HEK293T (cell line): ENCODE data around the gene MCOLN1.

ENCODE experiments used
- ARNT ChIP-seq: fragments of 450-650 bp; IDR thresholded peaks from 2 replicates; pipeline ENCODE4 v1.6.1; 2017; ENCODE audit warnings: mild to moderate bottlenecking
- BHLHE40 ChIP-seq: fragments of 450-650 bp; IDR thresholded peaks from 2 replicates; pipeline ENCODE4 v1.6.1; 2016; ENCODE audit warnings: mild to moderate bottlenecking, moderate library complexity, borderline replicate concordance
- HDGF ChIP-seq: fragments of 450-650 bp; IDR thresholded peaks from 2 replicates; pipeline ENCODE4 v1.6.1; 2017; ENCODE audit warnings: antibody characterized with exemption, borderline replicate concordance
- LEF1 ChIP-seq: fragments of 450-650 bp; IDR thresholded peaks from 2 replicates; pipeline ENCODE4 v1.6.1; 2017; ENCODE audit warnings: mild to moderate bottlenecking, borderline replicate concordance
- NFRKB ChIP-seq: fragments of 450-650 bp; IDR thresholded peaks from 2 replicates; pipeline ENCODE4 v1.6.1; 2016; ENCODE audit warnings: mild to moderate bottlenecking, moderate library complexity
- SP1 ChIP-seq: fragments of 450-650 bp; IDR thresholded peaks from 2 replicates; pipeline ENCODE4 v1.6.1; 2017
- SUZ12 ChIP-seq: fragments of 450-650 bp; IDR thresholded peaks from 2 replicates; pipeline ENCODE4 v1.6.1; 2016; ENCODE audit warnings: mild to moderate bottlenecking

- TF ChIP-seq HDGF: no peak
- TF ChIP-seq ARNT: no peak
- no peak for TF ChIP-seq BHLHE40
- no peak for TF ChIP-seq NFRKB
- no peak for TF ChIP-seq SUZ12
- no peak for TF ChIP-seq LEF1
- TF ChIP-seq SP1: no peak
These were observed 12.8 kb upstream of the MCOLN1 start for GRCh38 chr19:7509625-7510024.
